Activated CD4-positive, alpha-beta T cell treated with anti-CD3 and anti-CD28 coated beads for 24 hours (primary cell): ENCODE data around the gene HOXA2.

Source experiments
- DNase-seq, 2 donors: peaks; one replicate each; pipeline ENCODE4 v3.0.0-alpha.2; 2020; ENCODE audit warnings: low read depth in 2 of 2

The HOXA2 gene

DNA sequence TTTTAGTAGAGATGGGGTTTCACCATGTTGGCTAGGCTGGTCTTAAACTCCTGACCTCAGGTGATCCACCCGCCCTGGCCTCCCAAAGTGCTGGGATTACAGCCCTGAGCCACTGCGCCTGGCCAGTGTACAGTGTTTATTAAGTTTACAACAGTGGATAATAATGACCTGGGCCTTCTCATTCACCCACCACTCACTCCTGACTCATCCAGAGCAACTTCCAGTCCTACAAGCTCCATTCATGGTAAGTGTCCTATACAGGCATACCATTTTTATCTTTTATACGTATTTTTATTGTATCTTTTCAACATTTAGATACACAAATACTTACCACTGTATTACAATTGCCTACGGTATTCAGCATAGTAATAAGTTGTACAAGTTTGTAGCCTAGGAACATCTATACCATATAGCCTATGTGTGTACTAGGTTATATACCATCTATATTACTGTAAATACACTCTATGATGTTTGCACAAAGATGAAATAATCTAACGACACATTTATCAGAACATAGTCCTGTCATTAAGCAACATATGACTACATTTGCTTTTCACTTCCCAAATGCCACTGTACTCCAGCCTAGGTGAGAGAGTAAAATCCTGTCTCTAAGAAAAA lies 23.8 kb downstream of the HOXA2 start:
- DNase-seq = no peak

DNA sequence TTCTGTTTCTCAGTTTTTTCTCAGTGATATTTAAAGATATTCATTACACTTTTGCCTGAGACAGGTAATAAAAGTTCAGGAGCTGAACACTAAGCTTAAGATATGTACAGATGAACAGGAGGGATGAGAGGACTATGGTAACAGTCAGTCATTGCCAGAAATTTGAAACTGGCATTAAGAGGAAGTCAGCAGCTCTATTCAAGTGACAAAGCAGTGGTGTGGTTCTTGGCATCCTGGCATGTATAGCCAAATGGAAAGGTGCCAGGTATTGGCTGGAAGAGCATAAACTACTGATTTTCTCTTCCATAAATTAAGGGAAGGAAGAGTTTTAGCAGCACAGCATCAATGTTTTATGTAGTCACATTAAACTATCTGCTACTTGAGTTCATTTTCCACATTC lies 29.4 kb downstream of the HOXA2 start:
- DNase-seq = no peak

DNA sequence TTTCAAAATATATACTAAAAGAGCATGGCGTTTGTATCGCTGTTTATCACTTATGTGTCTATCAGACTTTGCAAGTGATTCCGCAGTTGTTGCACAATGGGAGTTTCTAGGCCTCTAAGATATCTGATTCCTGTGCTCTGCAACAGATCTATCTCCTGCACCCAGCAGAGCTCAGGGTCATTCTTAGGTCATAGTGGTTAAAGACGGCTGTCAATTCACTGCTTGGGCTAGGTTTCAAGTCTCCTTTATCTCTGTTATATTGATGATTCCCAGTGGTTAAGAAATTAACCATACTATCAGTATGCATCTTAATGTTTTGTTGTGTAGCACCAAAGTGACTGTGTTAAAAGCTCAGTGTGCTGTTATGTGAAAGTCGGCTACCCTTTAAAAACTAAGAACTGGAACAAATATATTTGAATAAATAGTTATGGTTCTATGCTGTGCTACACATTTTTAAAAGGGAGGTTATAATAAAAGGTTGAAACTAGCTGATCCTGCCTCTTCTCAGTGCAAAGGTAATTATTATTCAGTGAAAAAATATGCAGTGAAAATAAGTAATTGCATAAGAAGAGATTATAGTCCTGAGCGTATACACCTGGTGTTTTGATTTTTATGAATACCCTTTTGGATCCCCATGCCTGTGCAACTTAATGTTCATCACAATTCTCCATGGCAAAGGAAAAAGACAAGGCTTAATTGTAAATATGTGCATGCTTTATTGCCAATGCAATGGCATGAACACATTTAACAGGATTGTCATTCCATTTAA lies 30.7 kb downstream of the HOXA2 start:
- no peak for DNase-seq

DNA sequence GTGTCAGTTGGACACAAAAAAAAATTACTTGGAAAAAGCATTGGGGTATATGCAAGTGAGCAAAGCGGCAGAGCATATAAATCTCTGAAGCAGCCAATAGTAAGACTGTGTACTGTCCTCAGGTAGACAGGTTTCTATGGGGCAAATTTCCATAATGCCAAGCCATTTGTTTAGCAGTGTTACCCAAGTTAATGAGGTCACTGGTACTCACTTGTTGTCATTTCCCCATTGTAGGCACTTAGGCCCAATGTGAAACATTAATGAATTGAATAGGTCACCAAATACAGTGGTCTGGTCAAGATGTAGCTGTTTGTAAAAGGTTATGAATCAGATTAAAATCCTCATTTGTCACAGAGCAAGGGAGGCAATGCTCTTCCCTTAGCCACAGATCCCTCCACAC lies 34.2 kb downstream of the HOXA2 start:
- DNase-seq = no peak

DNA sequence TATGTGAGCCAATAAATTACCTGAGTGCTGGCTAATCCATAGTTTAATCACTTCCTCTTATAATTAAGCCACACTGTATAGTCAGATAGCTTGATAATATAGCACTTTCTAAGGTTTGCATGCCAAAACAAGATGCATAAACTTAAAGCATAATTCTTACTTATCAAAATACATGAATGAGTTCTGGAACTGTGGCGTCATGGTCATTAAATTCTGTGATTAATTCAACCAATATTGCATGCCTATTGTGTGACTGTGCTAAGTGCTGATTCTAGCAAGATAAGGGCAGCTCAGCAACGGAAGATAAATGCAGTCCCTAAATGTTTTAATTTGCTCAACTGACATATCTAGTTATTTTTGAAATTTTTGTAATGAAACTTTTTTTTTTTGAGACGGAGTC lies 36.3 kb downstream of the HOXA2 start:
- DNase-seq = no peak

DNA sequence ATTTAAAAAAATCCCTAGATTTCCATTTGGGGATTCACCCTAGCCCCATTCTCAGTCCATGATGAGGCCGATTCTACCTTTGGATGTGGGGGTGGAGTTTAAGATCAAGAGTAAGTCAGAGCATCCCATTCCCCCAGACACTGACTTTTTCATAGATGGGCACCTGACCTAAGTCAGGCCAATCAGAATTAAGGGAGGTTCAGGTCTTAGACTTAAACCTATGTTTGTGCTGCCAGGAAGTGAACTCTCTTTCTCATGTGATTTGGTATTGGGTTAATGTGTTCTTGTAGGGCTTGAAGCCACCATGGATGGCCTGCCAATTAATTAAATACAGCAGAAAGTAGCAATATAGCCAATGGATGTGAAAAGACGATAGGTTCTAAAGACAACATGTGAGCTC lies 36.8 kb downstream of the HOXA2 start:
- no peak for DNase-seq

DNA sequence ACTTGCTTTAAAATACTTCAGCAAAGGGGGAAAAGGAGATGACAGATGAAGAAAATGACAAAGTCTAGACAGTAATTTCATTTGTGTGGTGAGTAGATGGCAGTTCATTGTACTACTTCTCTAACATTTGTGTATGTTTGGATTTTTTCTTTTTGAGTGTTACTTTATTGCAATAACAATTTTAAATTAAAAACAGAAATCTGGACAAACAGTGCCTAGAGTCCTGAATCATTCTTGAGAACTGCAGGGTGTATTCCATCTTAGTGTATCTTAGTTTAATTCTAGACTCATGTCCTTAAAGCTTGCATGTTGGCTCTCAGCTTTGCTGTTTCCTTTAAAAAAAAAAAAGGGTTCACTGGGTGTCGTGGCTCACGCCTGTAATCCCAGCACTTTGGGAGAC lies 37.8 kb downstream of the HOXA2 start:
- no peak for DNase-seq

DNA sequence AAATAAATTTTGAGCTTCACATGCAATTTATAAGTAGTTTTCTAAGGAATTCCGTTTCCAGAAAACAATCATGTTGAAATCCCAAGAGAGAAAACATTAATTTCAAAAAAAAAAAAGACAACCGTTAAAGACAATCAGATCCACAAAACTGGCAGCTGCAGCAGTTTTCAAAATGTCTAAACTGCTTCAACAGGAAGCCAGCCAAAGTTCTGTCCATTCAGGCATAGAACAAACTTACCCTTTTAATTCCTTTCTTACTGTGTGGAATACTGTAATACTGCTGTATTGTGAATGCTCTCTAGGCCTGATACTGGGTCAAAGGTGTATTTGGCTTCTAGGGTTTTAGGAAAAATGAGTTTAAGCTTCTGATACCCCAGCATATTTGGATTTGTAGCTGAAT lies 38.3 kb downstream of the HOXA2 start:
- DNase-seq = no peak

DNA sequence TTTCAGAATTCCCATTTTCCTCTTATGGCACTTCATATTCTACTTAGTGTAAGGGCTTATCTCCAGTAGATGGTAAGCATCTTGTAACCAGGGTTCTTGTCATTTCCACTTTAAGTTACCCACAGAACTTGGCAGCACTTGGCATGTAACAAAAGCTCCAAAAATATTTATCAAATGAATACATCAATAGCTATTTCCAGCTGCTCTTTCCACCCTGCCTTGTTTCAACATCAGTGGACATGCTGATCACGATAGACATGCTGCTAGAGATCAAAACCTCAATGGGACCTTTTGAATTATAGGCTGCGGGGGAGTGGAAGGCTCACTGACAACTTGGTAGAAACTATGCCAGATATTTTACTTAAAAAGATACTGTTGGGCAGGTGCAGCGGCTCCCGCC lies 39.5 kb downstream of the HOXA2 start:
- DNase-seq = no peak

DNA sequence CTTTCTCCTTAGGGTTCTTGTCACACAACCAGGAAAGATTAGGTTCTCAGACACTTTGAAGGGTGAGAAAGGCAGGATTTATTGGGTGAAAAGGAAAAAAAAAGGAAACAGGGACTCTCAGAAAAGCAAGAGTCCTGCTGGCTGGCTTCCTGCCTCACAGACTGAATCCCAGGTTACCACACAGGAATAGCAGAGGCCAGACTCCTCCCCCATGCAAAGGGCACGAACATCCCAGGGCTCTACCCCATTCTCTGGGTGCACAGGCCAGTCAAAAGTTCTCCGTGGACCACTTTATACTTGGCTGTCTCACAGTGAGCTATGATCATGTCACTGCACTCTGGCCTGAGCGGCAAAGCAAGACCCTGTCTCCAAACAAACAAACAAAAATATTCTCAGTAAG lies 49.3 kb downstream of the HOXA2 start:
- DNase-seq = no peak

DNA sequence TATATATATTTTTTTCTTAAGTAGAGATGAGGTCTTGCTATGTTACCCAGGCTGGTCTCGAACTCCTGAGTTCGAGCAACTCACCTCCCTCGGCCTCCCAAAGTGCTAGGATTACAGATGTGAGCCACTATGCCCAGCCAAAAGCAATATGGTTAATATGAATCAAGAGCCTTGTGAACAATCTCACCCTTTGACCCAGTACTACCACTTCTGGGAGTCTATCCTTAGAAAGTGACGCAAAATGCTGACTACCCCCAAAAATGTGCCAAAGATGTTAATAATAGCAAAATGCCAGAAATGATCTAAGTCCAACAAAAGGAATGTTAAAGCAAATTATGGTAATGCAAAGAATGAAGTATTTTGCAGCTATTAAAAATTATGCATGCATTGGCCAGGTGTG lies 51.0 kb downstream of the HOXA2 start:
- DNase-seq = no peak
